IMR-90 (cell line): Measurements from ENCODE around the gene THNSL1. TPM values are rescaled to one million over a fixed set of nuclear protein-coding genes. Genes with fewer than 3 reads are reported as not detected.
A peak's percentile ranks its signal among the peaks of the same experiment; 100 is the strongest.

Source experiments
- ATAC-seq: fragments of 200-7000 bp; cut with Tn5 transposase; 2 replicates; pipeline ENCODE4 v1.9.1; 2020; ENCODE audit warnings: low read depth, mild to moderate bottlenecking, moderate library complexity
- BruUV-seq: library from RNA; stranded (reverse); fragments of 400-500 nt; replicated peaks from 2 replicates; lab custom pipeline; 2021; lab: Mats Ljungman, UMichigan
- CTCF ChIA-PET: fragments of 300-600 bp; formaldehyde crosslinking; extraction: SDS; loops from one replicate; lab custom pipeline; 2021; ENCODE audit warnings: antibody characterized with exemption; lab: Yijun Ruan, JAX
- POLR2A ChIA-PET: fragments of 300-600 bp; sonication (Branson Sonifier 250); formaldehyde crosslinking; loops from one replicate; lab custom pipeline; 2022; ENCODE audit warnings: antibody characterized with exemption; ENCODE audit not compliant: unreplicated experiment; lab: Charles Lee
- DNase-seq: peaks from one replicate; pipeline ENCODE4 v3.0.0; 2013
- H2AFZ ChIP-seq: replicated peaks from 2 replicates; pipeline ENCODE3; 2013; ENCODE audit warnings: low read length, mild to moderate bottlenecking; ENCODE audit not compliant: poor library complexity
- H2AK5ac ChIP-seq: 2 replicates; pipeline ENCODE4 v1.6.1; 2013; ENCODE audit warnings: low read depth, low read length, inconsistent platforms
- H2AK9ac ChIP-seq: replicated peaks from 2 replicates; pipeline ENCODE3; 2013; ENCODE audit warnings: mild to moderate bottlenecking, low read depth, low read length, moderate library complexity; ENCODE audit not compliant: poor library complexity
- H2BK120ac ChIP-seq: 2 replicates; pipeline ENCODE4 v1.6.1; 2013; ENCODE audit warnings: low read depth, low read length, inconsistent platforms
- H2BK15ac ChIP-seq: 3 replicates; pipeline ENCODE4 v1.6.1; 2013; ENCODE audit warnings: low read depth, low read length, inconsistent platforms
- H2BK20ac ChIP-seq: 2 replicates; pipeline ENCODE4 v1.6.1; 2013; ENCODE audit warnings: low read depth, mild to moderate bottlenecking, inconsistent platforms, low read length, moderate library complexity
- H2BK5ac ChIP-seq: 2 replicates; pipeline ENCODE4 v1.6.1; 2013; ENCODE audit warnings: mild to moderate bottlenecking, low read depth, low read length, inconsistent platforms; ENCODE audit not compliant: poor library complexity, severe bottlenecking
- H3K14ac ChIP-seq: replicated peaks from 2 replicates; pipeline ENCODE4 v1.6.1; 2013; ENCODE audit warnings: low read depth, low read length, inconsistent platforms
- H3K18ac ChIP-seq: 2 replicates; pipeline ENCODE4 v1.6.1; 2013; ENCODE audit warnings: low read depth, low read length, control low read depth
- H3K23ac ChIP-seq: 2 replicates; pipeline ENCODE4 v1.6.1; 2013; ENCODE audit warnings: low read depth, low read length, inconsistent platforms
- H3K27ac ChIP-seq: 2 replicates; pipeline ENCODE4 v1.5.1; 2013; ENCODE audit warnings: mild to moderate bottlenecking, control low read depth, low read length; ENCODE audit not compliant: insufficient read depth
- H3K27me3 ChIP-seq: 2 replicates; pipeline ENCODE4 v1.6.1; 2013; ENCODE audit warnings: low read length; ENCODE audit not compliant: control insufficient read depth, insufficient read depth
- H3K36me3 ChIP-seq: 2 replicates; pipeline ENCODE4 v1.6.1; 2013; ENCODE audit warnings: low read length, mixed read lengths; ENCODE audit not compliant: control insufficient read depth, insufficient read depth
- H3K4ac ChIP-seq: 2 replicates; pipeline ENCODE4 v1.6.1; 2013; ENCODE audit warnings: low read depth, low read length, inconsistent platforms
- H3K4me1 ChIP-seq: 2 replicates; pipeline ENCODE4 v1.6.1; 2013; ENCODE audit warnings: low read length, mixed read lengths; ENCODE audit not compliant: control insufficient read depth, insufficient read depth
- H3K4me2 ChIP-seq: 2 replicates; pipeline ENCODE4 v1.6.1; 2013; ENCODE audit warnings: low read depth, mild to moderate bottlenecking, control low read depth, low read length, moderate library complexity
- H3K4me3 ChIP-seq: 2 replicates; pipeline ENCODE4 v1.5.1; 2013; ENCODE audit warnings: low read depth, mild to moderate bottlenecking, control low read depth, low read length, moderate library complexity; ENCODE audit not compliant: insufficient read depth
- H3K56ac ChIP-seq: 2 replicates; pipeline ENCODE4 v1.6.1; 2013; ENCODE audit warnings: low read length, inconsistent platforms; ENCODE audit not compliant: insufficient read depth; ENCODE audit errors: extremely low read depth
- H3K79me1 ChIP-seq, 2 experiments: 2 replicates each; pipeline ENCODE4 v1.6.1; 2013; ENCODE audit warnings: low read length in 2 of 2, inconsistent platforms in 1 of 2, low read depth in 1 of 2
- H3K9ac ChIP-seq: 2 replicates; pipeline ENCODE4 v1.6.1; 2013; ENCODE audit warnings: low read depth, low read length, control low read depth
- H3K9me1 ChIP-seq: 2 replicates; pipeline ENCODE4 v1.6.1; 2013; ENCODE audit warnings: low read length, inconsistent platforms; ENCODE audit not compliant: insufficient read depth
- H3K9me3 ChIP-seq: 2 replicates; pipeline ENCODE4 v1.6.1; 2013; ENCODE audit warnings: low read length; ENCODE audit not compliant: control insufficient read depth, insufficient read depth
- H4K20me1 ChIP-seq: 2 replicates; pipeline ENCODE4 v1.6.1; 2013; ENCODE audit warnings: low read length, inconsistent platforms; ENCODE audit not compliant: insufficient read depth
- H4K5ac ChIP-seq: 2 replicates; pipeline ENCODE4 v1.6.1; 2013; ENCODE audit warnings: mild to moderate bottlenecking, low read depth, low read length, control low read depth
- H4K8ac ChIP-seq, 2 experiments: 2 replicates each; pipeline ENCODE4 v1.6.1; 2013; ENCODE audit warnings: low read depth in 2 of 2, low read length in 2 of 2, control low read depth in 1 of 2, inconsistent platforms in 1 of 2
- H4K91ac ChIP-seq: 2 replicates; pipeline ENCODE4 v1.6.1; 2013; ENCODE audit warnings: low read depth, low read length, inconsistent platforms; ENCODE audit not compliant: insufficient read depth
- BHLHE40 ChIP-seq: fragments of 150-350 bp; IDR thresholded peaks from 2 replicates; pipeline ENCODE4 v1.6.1; 2016; ENCODE audit warnings: mild to moderate bottlenecking, low read depth, low read length
- CEBPB ChIP-seq: IDR thresholded peaks from 2 replicates; pipeline ENCODE4 v1.6.1; 2012; ENCODE audit warnings: low read depth, low read length, improper control_type of control experiment
- CHD1 ChIP-seq: IDR thresholded peaks from 2 replicates; pipeline ENCODE4 v1.6.1; 2012; ENCODE audit warnings: low read depth, low read length, improper control_type of control experiment
- FOS ChIP-seq: fragments of 150-350 bp; IDR thresholded peaks from 2 replicates; pipeline ENCODE4 v1.6.1; 2016; ENCODE audit warnings: low read depth, low read length
- MAFK ChIP-seq: IDR thresholded peaks from 2 replicates; pipeline ENCODE4 v1.6.1; 2012; ENCODE audit warnings: low read depth, low read length, improper control_type of control experiment
- MAZ ChIP-seq: IDR thresholded peaks from 2 replicates; pipeline ENCODE4 v1.6.1; 2012; ENCODE audit warnings: low read depth, mild to moderate bottlenecking, low read length, improper control_type of control experiment, moderate library complexity, borderline replicate concordance
- MXI1 ChIP-seq: IDR thresholded peaks from 2 replicates; pipeline ENCODE4 v1.6.1; 2012; ENCODE audit warnings: low read depth, mild to moderate bottlenecking, low read length, moderate library complexity, borderline replicate concordance
- NFE2L2 ChIP-seq: fragments of 150-350 bp; IDR thresholded peaks from 2 replicates; pipeline ENCODE4 v1.6.1; 2016; ENCODE audit warnings: low read depth, mild to moderate bottlenecking, low read length
- POLR2A ChIP-seq: IDR thresholded peaks from 2 replicates; pipeline ENCODE4 v1.6.1; 2012; ENCODE audit warnings: mild to moderate bottlenecking, low read depth, low read length
- RAD21 ChIP-seq: IDR thresholded peaks from 2 replicates; pipeline ENCODE4 v1.6.1; 2012; ENCODE audit warnings: low read length, improper control_type of control experiment
- RCOR1 ChIP-seq: IDR thresholded peaks from 2 replicates; pipeline ENCODE4 v1.6.1; 2012; ENCODE audit warnings: mild to moderate bottlenecking, low read length, improper control_type of control experiment; ENCODE audit not compliant: insufficient replicate concordance
- RFX5 ChIP-seq: IDR thresholded peaks from 2 replicates; pipeline ENCODE4 v1.8.0; 2012; ENCODE audit warnings: low read depth, mild to moderate bottlenecking, low read length, moderate library complexity
- SMC3 ChIP-seq: fragments of 150-350 bp; IDR thresholded peaks from 2 replicates; pipeline ENCODE4 v1.6.1; 2016; ENCODE audit warnings: low read depth, mild to moderate bottlenecking, antibody characterized with exemption, low read length, moderate library complexity
- WGBS, 2 experiments: methylation state at CpG; one replicate each; pipeline versions ENCODE4 v1.1.5 to v1.1.7; 2013; ENCODE audit warnings: missing lambda C conversion rate in 2 of 2; ENCODE audit not compliant: insufficient read length in 1 of 2; ENCODE audit errors: extremely low coverage in 2 of 2; 5-methylcytosine and 5-hydroxymethylcytosine counted together
- dilution Hi-C: fragments of 300-500 bp; cut with HindIII; formaldehyde crosslinking; loops from one replicate; pipeline ENCODE4 v1.14.3; 2018; ENCODE audit warnings: low sequenced_read_pairs; ENCODE audit not compliant: unreplicated experiment
- in situ Hi-C: fragments of 300-500 bp; cut with MboI; formaldehyde crosslinking; loops from 3 replicates; pipeline ENCODE4 v1.14.3; 2019; ENCODE audit warnings: low sequenced_read_pairs, inconsistent platforms, mixed read lengths
- intact Hi-C: fragments of 100-400 bp; cut with micrococcal nuclease; formaldehyde crosslinking; loops from 2 replicates; pipeline ENCODE4 v1.10.0; 2022
- polyA plus RNA-seq, 3 experiments: library from polyadenylated mRNA; depleted of rRNA; stranded (reverse); fragments of >200 nt; gene quantifications; 2 replicates each; pipeline ENCODE4 v1.2.3, GENCODE V29; 2012; ENCODE audit warnings: low replicate concordance in 1 of 3
- total RNA-seq: library from RNA; depleted of rRNA; stranded (reverse); fragments of >200 nt; gene quantifications from 2 replicates; pipeline ENCODE4 v1.2.3, GENCODE V29; 2012
- TF ChIP-seq, protein P1 (sequence below): conservative IDR thresholded peaks from 2 replicates; pipeline ENCODE4 v1.5.1; 2012; ENCODE audit warnings: mild to moderate bottlenecking, low read depth, low read length, improper control_type of control experiment
- TF ChIP-seq, protein P2 (sequence below): fragments of 150-350 bp; IDR thresholded peaks from 2 replicates; pipeline ENCODE4 v1.6.1; 2017; ENCODE audit warnings: mild to moderate bottlenecking, antibody characterized with exemption, low read length, low read depth
- TF ChIP-seq, protein P3 (sequence below): fragments of 150-350 bp; IDR thresholded peaks from 2 replicates; pipeline ENCODE4 v1.6.1; 2016; ENCODE audit warnings: low read depth, mild to moderate bottlenecking, low read length, moderate library complexity, borderline replicate concordance

THNSL1 gene
- total and polyA plus RNA-seq, 2 of the 4 experiments (the other 2 are of a cell fraction), result 1.3 to 2.0 TPM

- no peak for ATAC-seq
- intact Hi-C loops, result no loop called here
- no peak overlapping the region for H3K27ac ChIP-seq
Measured at GRCh38 chr10:25061125-25061524, 44.7 kb downstream of the THNSL1 start.

More at GRCh38 chr10:25061125-25061524, 44.7 kb downstream of the THNSL1 start:
- Histone ChIP-seq H3K18ac (no peak overlapping the region), H2BK15ac (no peak overlapping the region), H2BK120ac (no peak overlapping the region), H2AFZ (no peak overlapping the region), H3K56ac (no peak overlapping the region), H3K4ac (no peak overlapping the region), H3K4me2 (no peak overlapping the region), H3K9me1 (0 out of 2 replicates have a peak, but pooled peaks cover 3% of the 10 kb centered on the region), H3K27me3 (peaks cover 2% of the 10 kb centered on the region; the same call in 1 of the 2 replicates), H2BK20ac (0 out of 2 replicates have a peak overlapping the region, but pooled peaks have one; percentile 32), H2AK5ac (0 out of 2 replicates have a peak overlapping the region, but pooled peaks have one; percentile 24), H4K20me1 (no peaks in the 10 kb centered on the region), H3K36me3 (no peaks in the 10 kb centered on the region), H3K4me3 (no peak overlapping the region), H4K91ac (no peak overlapping the region), H2BK5ac (no peak overlapping the region), H3K79me1 (no peaks in the 10 kb centered on the region), H3K9ac (no peak overlapping the region), H3K23ac (no peak overlapping the region), H4K8ac (no peak overlapping the region), H2AK9ac (no peak overlapping the region), H3K14ac (no peak overlapping the region), H3K4me1 (peaks cover 5% of the 10 kb centered on the region; the same call in 1 of the 2 replicates), H3K9me3 (no peaks in the 10 kb centered on the region), H4K5ac (no peak overlapping the region)
- in situ Hi-C loops, result no loop called here
- POLR2A ChIA-PET, result no interaction called here
- BruUV-seq, result no TSS peak
- dilution Hi-C loops, result no loop called here
- CTCF ChIA-PET, result no interaction called here
- TF ChIP-seq MAZ, result no peak
- TF ChIP-seq, protein P1, sequence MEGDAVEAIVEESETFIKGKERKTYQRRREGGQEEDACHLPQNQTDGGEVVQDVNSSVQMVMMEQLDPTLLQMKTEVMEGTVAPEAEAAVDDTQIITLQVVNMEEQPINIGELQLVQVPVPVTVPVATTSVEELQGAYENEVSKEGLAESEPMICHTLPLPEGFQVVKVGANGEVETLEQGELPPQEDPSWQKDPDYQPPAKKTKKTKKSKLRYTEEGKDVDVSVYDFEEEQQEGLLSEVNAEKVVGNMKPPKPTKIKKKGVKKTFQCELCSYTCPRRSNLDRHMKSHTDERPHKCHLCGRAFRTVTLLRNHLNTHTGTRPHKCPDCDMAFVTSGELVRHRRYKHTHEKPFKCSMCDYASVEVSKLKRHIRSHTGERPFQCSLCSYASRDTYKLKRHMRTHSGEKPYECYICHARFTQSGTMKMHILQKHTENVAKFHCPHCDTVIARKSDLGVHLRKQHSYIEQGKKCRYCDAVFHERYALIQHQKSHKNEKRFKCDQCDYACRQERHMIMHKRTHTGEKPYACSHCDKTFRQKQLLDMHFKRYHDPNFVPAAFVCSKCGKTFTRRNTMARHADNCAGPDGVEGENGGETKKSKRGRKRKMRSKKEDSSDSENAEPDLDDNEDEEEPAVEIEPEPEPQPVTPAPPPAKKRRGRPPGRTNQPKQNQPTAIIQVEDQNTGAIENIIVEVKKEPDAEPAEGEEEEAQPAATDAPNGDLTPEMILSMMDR, result no peak
- no peak for TF ChIP-seq FOS
- TF ChIP-seq MXI1, result no peak
- TF ChIP-seq CEBPB, result no peak
- TF ChIP-seq CHD1, result no peak
- TF ChIP-seq BHLHE40, result no peak
- TF ChIP-seq NFE2L2, result no peak
- TF ChIP-seq, protein P2, sequence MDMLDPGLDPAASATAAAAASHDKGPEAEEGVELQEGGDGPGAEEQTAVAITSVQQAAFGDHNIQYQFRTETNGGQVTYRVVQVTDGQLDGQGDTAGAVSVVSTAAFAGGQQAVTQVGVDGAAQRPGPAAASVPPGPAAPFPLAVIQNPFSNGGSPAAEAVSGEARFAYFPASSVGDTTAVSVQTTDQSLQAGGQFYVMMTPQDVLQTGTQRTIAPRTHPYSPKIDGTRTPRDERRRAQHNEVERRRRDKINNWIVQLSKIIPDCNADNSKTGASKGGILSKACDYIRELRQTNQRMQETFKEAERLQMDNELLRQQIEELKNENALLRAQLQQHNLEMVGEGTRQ, result no peak
- no peak for TF ChIP-seq MAFK
- TF ChIP-seq POLR2A, result no peak
- TF ChIP-seq RAD21, result no peak
- no peak for TF ChIP-seq RFX5
- TF ChIP-seq RCOR1, result no peak
- TF ChIP-seq SMC3, result no peak
- TF ChIP-seq, protein P3, sequence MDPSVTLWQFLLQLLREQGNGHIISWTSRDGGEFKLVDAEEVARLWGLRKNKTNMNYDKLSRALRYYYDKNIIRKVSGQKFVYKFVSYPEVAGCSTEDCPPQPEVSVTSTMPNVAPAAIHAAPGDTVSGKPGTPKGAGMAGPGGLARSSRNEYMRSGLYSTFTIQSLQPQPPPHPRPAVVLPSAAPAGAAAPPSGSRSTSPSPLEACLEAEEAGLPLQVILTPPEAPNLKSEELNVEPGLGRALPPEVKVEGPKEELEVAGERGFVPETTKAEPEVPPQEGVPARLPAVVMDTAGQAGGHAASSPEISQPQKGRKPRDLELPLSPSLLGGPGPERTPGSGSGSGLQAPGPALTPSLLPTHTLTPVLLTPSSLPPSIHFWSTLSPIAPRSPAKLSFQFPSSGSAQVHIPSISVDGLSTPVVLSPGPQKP, result no peak
- WGBS, 2 experiments, result 70% methylated on average over 2 of the region's 7 CpGs; no CpG with 5 or more reads in 1 of the 2 experiments
- no peak for DNase-seq
